ENCODE data around the gene SYNRG.
A peak's percentile ranks its signal among the peaks of the same experiment; 100 is the strongest.
"Not testable (repeated sequence)": the region's sequence is repeated elsewhere in the genome, so short reads cannot be mapped to it uniquely, and the experiment has no call there.

The SYNRG gene

GRCh38 chr17:37614823-37615222, 5.6 kb upstream of the SYNRG start:
- Mint-ChIP-seq H3K36me3 (ENCODE audit: low read depth) (peaks cover 24% of the 10 kb centered on the region), H3K4me1 (ENCODE audit: low read depth) (peaks cover 4% of the 10 kb centered on the region)

GRCh38 chr17:37614391-37614790, 5.2 kb upstream of the SYNRG start:
- Mint-ChIP-seq H3K9me3 (no peaks in the 10 kb centered on the region), H3K27ac (no peak overlapping the region), H3K36me3 (ENCODE audit: low read depth) (peaks cover 23% of the 10 kb centered on the region), H3K27me3 (ENCODE audit: low read depth) (no peaks in the 10 kb centered on the region), H3K4me3 (no peak overlapping the region), H3K4me1 (ENCODE audit: low read depth) (peaks cover 4% of the 10 kb centered on the region)
- no peak for DNase-seq (ENCODE audit: low spot score)

More at GRCh38 chr17:37614823-37615222, 5.6 kb upstream of the SYNRG start:
- H3K9me3 Mint-ChIP-seq = no peaks in the 10 kb centered on the region
- H3K4me3 Mint-ChIP-seq = no peak overlapping the region
- no peak overlapping the region for H3K27ac Mint-ChIP-seq
- no peak for DNase-seq (ENCODE audit: low spot score)
- H3K27me3 Mint-ChIP-seq (ENCODE audit: low read depth) = no peaks in the 10 kb centered on the region

GRCh38 chr17:37610971-37611370, 1.8 kb upstream of the SYNRG start:
- no peak for DNase-seq (ENCODE audit: low spot score)
- H3K4me3 Mint-ChIP-seq = peak overlapping the region; percentile 26
- no peaks in the 10 kb centered on the region for H3K9me3 Mint-ChIP-seq
- no peaks in the 10 kb centered on the region for H3K27me3 Mint-ChIP-seq (ENCODE audit: low read depth)
- H3K36me3 Mint-ChIP-seq (ENCODE audit: low read depth) = peaks cover 22% of the 10 kb centered on the region
- H3K4me1 Mint-ChIP-seq (ENCODE audit: low read depth) = peaks cover 14% of the 10 kb centered on the region
- peak overlapping the region; percentile 13 for H3K27ac Mint-ChIP-seq

GRCh38 chr17:37610041-37610420, 813 bp upstream of the SYNRG start:
- H3K4me3 Mint-ChIP-seq = peak overlapping the region; percentile 81
- H3K4me1 Mint-ChIP-seq (ENCODE audit: low read depth) = peaks cover 24% of the 10 kb centered on the region
- H3K9me3 Mint-ChIP-seq = not testable (repeated sequence)

GRCh38 chr17:37608351-37609169, 658 bp downstream of the SYNRG start:
- DNase-seq (ENCODE audit: low spot score) = no peak
- H3K36me3 Mint-ChIP-seq (ENCODE audit: low read depth) = peaks cover 33% of the 10 kb centered on the region

More at GRCh38 chr17:37610041-37610420, 813 bp upstream of the SYNRG start:
- not testable (repeated sequence) for DNase-seq (ENCODE audit: low spot score); H3K27me3 Mint-ChIP-seq (ENCODE audit: low read depth)
- Mint-ChIP-seq H3K36me3 (ENCODE audit: low read depth) (peaks cover 27% of the 10 kb centered on the region), H3K27ac (peak overlapping the region; percentile 78)

GRCh38 chr17:37607637-37608331, 1.4 kb downstream of the SYNRG start:
- DNase-seq (ENCODE audit: low spot score) = no peak
- H3K27me3 Mint-ChIP-seq (ENCODE audit: low read depth) = no peaks in the 10 kb centered on the region
- peaks cover 36% of the 10 kb centered on the region for H3K4me1 Mint-ChIP-seq (ENCODE audit: low read depth)
- H3K27ac Mint-ChIP-seq = peak overlapping the region; percentile 83
- peaks cover 33% of the 10 kb centered on the region for H3K36me3 Mint-ChIP-seq (ENCODE audit: low read depth)
- H3K4me3 Mint-ChIP-seq = peak overlapping the region; percentile 81
- H3K9me3 Mint-ChIP-seq = peaks cover 3% of the 10 kb centered on the region

More at GRCh38 chr17:37608351-37609169, 658 bp downstream of the SYNRG start:
- Mint-ChIP-seq H3K4me3 (peak overlapping the region; percentile 81), H3K4me1 (ENCODE audit: low read depth) (peaks cover 33% of the 10 kb centered on the region), H3K27me3 (ENCODE audit: low read depth) (no peaks in the 10 kb centered on the region), H3K27ac (peak overlapping the region; percentile 83), H3K9me3 (peaks cover 3% of the 10 kb centered on the region)

GRCh38 chr17:37605813-37606505, 3.3 kb downstream of the SYNRG start:
- peaks cover 38% of the 10 kb centered on the region for H3K4me1 Mint-ChIP-seq (ENCODE audit: low read depth)
- peak; percentile 48 for DNase-seq (ENCODE audit: low spot score)
- peak overlapping the region; percentile 87 for H3K27ac Mint-ChIP-seq
- peaks cover 3% of the 10 kb centered on the region for H3K9me3 Mint-ChIP-seq
- peaks cover 36% of the 10 kb centered on the region for H3K36me3 Mint-ChIP-seq (ENCODE audit: low read depth)
- H3K27me3 Mint-ChIP-seq (ENCODE audit: low read depth) = no peaks in the 10 kb centered on the region
- H3K4me3 Mint-ChIP-seq = peak overlapping the region; percentile 81

GRCh38 chr17:37605081-37605480, 4.1 kb downstream of the SYNRG start:
- peak overlapping the region; percentile 81 for H3K4me3 Mint-ChIP-seq
- H3K9me3 Mint-ChIP-seq = peaks cover 3% of the 10 kb centered on the region
- H3K27me3 Mint-ChIP-seq (ENCODE audit: low read depth) = no peaks in the 10 kb centered on the region

GRCh38 chr17:37604556-37604955, 4.7 kb downstream of the SYNRG start:
- peaks cover 3% of the 10 kb centered on the region for H3K9me3 Mint-ChIP-seq
- peaks cover 40% of the 10 kb centered on the region for H3K4me1 Mint-ChIP-seq (ENCODE audit: low read depth)
- DNase-seq (ENCODE audit: low spot score) = no peak
- peak overlapping the region; percentile 68 for H3K27ac Mint-ChIP-seq
- H3K36me3 Mint-ChIP-seq (ENCODE audit: low read depth) = peaks cover 44% of the 10 kb centered on the region
- H3K4me3 Mint-ChIP-seq = peak overlapping the region; percentile 81
- H3K27me3 Mint-ChIP-seq (ENCODE audit: low read depth) = no peaks in the 10 kb centered on the region

More at GRCh38 chr17:37605081-37605480, 4.1 kb downstream of the SYNRG start:
- H3K27ac Mint-ChIP-seq = no peak overlapping the region
- H3K36me3 Mint-ChIP-seq (ENCODE audit: low read depth) = peaks cover 42% of the 10 kb centered on the region
- DNase-seq (ENCODE audit: low spot score) = no peak
- H3K4me1 Mint-ChIP-seq (ENCODE audit: low read depth) = peaks cover 42% of the 10 kb centered on the region

- DNase-seq (ENCODE audit: low spot score) = no peak
- Mint-ChIP-seq H3K9me3 (no peaks in the 10 kb centered on the region), H3K4me1 (ENCODE audit: low read depth) (peaks cover 18% of the 10 kb centered on the region), H3K4me3 (no peak overlapping the region), H3K27me3 (ENCODE audit: low read depth) (no peaks in the 10 kb centered on the region), H3K36me3 (ENCODE audit: low read depth) (peaks cover 71% of the 10 kb centered on the region), H3K27ac (peak overlapping the region; percentile 20)
These were observed 11.1 kb downstream of the SYNRG start for GRCh38 chr17:37598145-37598544.

GRCh38 chr17:37592291-37592690, 16.9 kb downstream of the SYNRG start:
- Mint-ChIP-seq H3K4me3 (no peak overlapping the region), H3K36me3 (ENCODE audit: low read depth) (peaks cover 64% of the 10 kb centered on the region), H3K9me3 (no peaks in the 10 kb centered on the region), H3K4me1 (ENCODE audit: low read depth) (peaks cover 21% of the 10 kb centered on the region), H3K27me3 (ENCODE audit: low read depth) (no peaks in the 10 kb centered on the region), H3K27ac (no peak overlapping the region)
- DNase-seq (ENCODE audit: low spot score) = no peak

- Mint-ChIP-seq H3K27ac (no peak overlapping the region), H3K4me3 (no peak overlapping the region), H3K4me1 (ENCODE audit: low read depth) (peaks cover 8% of the 10 kb centered on the region), H3K36me3 (ENCODE audit: low read depth) (peaks cover 49% of the 10 kb centered on the region), H3K27me3 (ENCODE audit: low read depth) (no peaks in the 10 kb centered on the region), H3K9me3 (no peaks in the 10 kb centered on the region)
- DNase-seq (ENCODE audit: low spot score) = no peak
These were observed 24.2 kb downstream of the SYNRG start for GRCh38 chr17:37585066-37585465.

GRCh38 chr17:37576281-37576680, 32.9 kb downstream of the SYNRG start:
- no peak overlapping the region for H3K4me3 Mint-ChIP-seq
- H3K4me1 Mint-ChIP-seq (ENCODE audit: low read depth) = peaks cover 3% of the 10 kb centered on the region
- peaks cover 55% of the 10 kb centered on the region for H3K36me3 Mint-ChIP-seq (ENCODE audit: low read depth)
- no peaks in the 10 kb centered on the region for H3K27me3 Mint-ChIP-seq (ENCODE audit: low read depth)
- peaks cover 12% of the 10 kb centered on the region for H3K9me3 Mint-ChIP-seq
- DNase-seq (ENCODE audit: low spot score) = no peak
- H3K27ac Mint-ChIP-seq = no peak overlapping the region

GRCh38 chr17:37574427-37574826, 34.8 kb downstream of the SYNRG start:
- H3K4me1 Mint-ChIP-seq (ENCODE audit: low read depth) = peaks cover 3% of the 10 kb centered on the region
- H3K36me3 Mint-ChIP-seq (ENCODE audit: low read depth) = peaks cover 54% of the 10 kb centered on the region
- peaks cover 12% of the 10 kb centered on the region for H3K9me3 Mint-ChIP-seq
- no peak for DNase-seq (ENCODE audit: low spot score)
- H3K27ac Mint-ChIP-seq = no peak overlapping the region
- no peak overlapping the region for H3K4me3 Mint-ChIP-seq
- no peaks in the 10 kb centered on the region for H3K27me3 Mint-ChIP-seq (ENCODE audit: low read depth)

All from T-helper 2 cell treated with Interferon-gamma antibody and Interleukin-4, amounts not matched to agents 5 μg/mL and 100 μg/mL, for 36 hours (primary cell).